Measurements from ENCODE around the gene DNASE1L2.

DNA sequence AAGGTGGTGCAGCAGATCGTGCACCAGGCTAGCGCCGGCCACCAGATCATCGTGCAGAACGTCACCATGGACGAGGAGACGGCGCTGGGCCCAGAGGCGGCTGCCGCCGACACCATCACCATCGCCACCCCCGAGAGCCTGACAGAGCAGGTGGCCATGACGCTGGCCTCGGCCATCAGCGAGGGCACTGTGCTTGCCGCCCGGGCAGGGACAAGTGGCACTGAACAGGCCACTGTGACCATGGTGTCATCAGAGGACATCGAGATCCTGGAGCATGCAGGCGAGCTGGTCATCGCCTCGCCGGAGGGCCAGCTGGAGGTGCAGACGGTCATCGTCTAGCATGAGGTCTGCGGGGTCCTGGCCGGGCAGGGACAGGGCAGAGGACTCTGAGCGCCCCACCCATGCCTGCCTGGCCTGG is 1.0 kb upstream of the DNASE1L2 start:
- TF ChIP-seq, protein P1, sequence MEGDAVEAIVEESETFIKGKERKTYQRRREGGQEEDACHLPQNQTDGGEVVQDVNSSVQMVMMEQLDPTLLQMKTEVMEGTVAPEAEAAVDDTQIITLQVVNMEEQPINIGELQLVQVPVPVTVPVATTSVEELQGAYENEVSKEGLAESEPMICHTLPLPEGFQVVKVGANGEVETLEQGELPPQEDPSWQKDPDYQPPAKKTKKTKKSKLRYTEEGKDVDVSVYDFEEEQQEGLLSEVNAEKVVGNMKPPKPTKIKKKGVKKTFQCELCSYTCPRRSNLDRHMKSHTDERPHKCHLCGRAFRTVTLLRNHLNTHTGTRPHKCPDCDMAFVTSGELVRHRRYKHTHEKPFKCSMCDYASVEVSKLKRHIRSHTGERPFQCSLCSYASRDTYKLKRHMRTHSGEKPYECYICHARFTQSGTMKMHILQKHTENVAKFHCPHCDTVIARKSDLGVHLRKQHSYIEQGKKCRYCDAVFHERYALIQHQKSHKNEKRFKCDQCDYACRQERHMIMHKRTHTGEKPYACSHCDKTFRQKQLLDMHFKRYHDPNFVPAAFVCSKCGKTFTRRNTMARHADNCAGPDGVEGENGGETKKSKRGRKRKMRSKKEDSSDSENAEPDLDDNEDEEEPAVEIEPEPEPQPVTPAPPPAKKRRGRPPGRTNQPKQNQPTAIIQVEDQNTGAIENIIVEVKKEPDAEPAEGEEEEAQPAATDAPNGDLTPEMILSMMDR (IDR thresholded peaks at IDR 0.05), result no peak
- no peak for TF ChIP-seq POLR2A (IDR thresholded peaks at IDR 0.05)

All from thyroid gland (tissue), 4 donors.